Neural progenitor cell (in vitro differentiated cells): Measurements from ENCODE around the gene VAV2. TPM values are rescaled to one million over a fixed set of nuclear protein-coding genes. Genes with fewer than 3 reads are reported as not detected.

Experiments used
- DNase-seq: peaks from one replicate; pipeline ENCODE4 v3.0.0-alpha.2; 2016; ENCODE audit warnings: low spot score
- H2AFZ ChIP-seq: fragments of 200-600 bp; sonication (generic); replicated peaks from 2 replicates; pipeline ENCODE4 v1.6.1; 2016; ENCODE audit warnings: antibody characterized with exemption
- H3F3A ChIP-seq: fragments of 200-600 bp; sonication (generic); 2 replicates; pipeline ENCODE4 v1.6.1; 2016; ENCODE audit warnings: antibody characterized with exemption, low read depth
- H3K27ac ChIP-seq: fragments of 200-600 bp; sonication (generic); 2 replicates; pipeline ENCODE4 v1.5.1; 2016; ENCODE audit warnings: mild to moderate bottlenecking
- H3K27me3 ChIP-seq: fragments of 200-600 bp; sonication (generic); 2 replicates; pipeline ENCODE4 v1.6.1; 2016; ENCODE audit warnings: mild to moderate bottlenecking, moderate library complexity
- H3K36me3 ChIP-seq: fragments of 200-600 bp; sonication (generic); 2 replicates; pipeline ENCODE4 v1.5.1; 2016
- H3K4me1 ChIP-seq: fragments of 200-600 bp; sonication (generic); 2 replicates; pipeline ENCODE4 v1.6.1; 2016; ENCODE audit warnings: mixed run types
- H3K4me2 ChIP-seq: fragments of 200-600 bp; sonication (generic); 2 replicates; pipeline ENCODE4 v1.6.1; 2016
- H3K4me3 ChIP-seq: fragments of 200-600 bp; sonication (generic); 2 replicates; pipeline ENCODE4 v1.5.1; 2016
- H3K79me2 ChIP-seq: fragments of 200-600 bp; sonication (generic); 2 replicates; pipeline ENCODE4 v1.6.1; 2016; ENCODE audit warnings: low read depth
- H3K9ac ChIP-seq: fragments of 200-600 bp; sonication (generic); 2 replicates; pipeline ENCODE4 v1.6.1; 2016
- H3K9me3 ChIP-seq: fragments of 200-600 bp; sonication (generic); 2 replicates; pipeline ENCODE4 v1.5.1; 2016; ENCODE audit warnings: low read depth
- H4K20me1 ChIP-seq: fragments of 200-600 bp; sonication (generic); 2 replicates; pipeline ENCODE4 v1.6.1; 2016; ENCODE audit warnings: low read depth
- H3K27ac Mint-ChIP-seq: 3 replicates; pipeline ENCODE4 v1.8.0; 2021; ENCODE audit warnings: mixed read lengths
- H3K27me3 Mint-ChIP-seq: 2 replicates; pipeline ENCODE4 v1.8.0; 2022; ENCODE audit warnings: low read depth, mild to moderate bottlenecking, inconsistent platforms, moderate library complexity, mixed read lengths; ENCODE audit not compliant: insufficient read depth
- H3K36me3 Mint-ChIP-seq: 3 replicates; pipeline ENCODE4 v1.8.0; 2021; ENCODE audit warnings: mixed read lengths
- H3K4me1 Mint-ChIP-seq: 3 replicates; pipeline ENCODE4 v1.8.0; 2021; ENCODE audit warnings: mixed read lengths
- H3K4me3 Mint-ChIP-seq: 3 replicates; pipeline ENCODE4 v1.8.0; 2021; ENCODE audit warnings: mild to moderate bottlenecking, moderate library complexity, mixed read lengths
- H3K9me3 Mint-ChIP-seq: 3 replicates; pipeline ENCODE4 v1.8.0; 2020; ENCODE audit warnings: mixed read lengths
- CTCF ChIP-seq: fragments of 200-600 bp; sonication (generic); IDR thresholded peaks from 2 replicates; pipeline ENCODE4 v1.5.1; 2017; ENCODE audit warnings: antibody characterized with exemption, mild to moderate bottlenecking
- EZH2 ChIP-seq: fragments of 200-600 bp; sonication (generic); IDR thresholded peaks from 2 replicates; pipeline ENCODE4 v1.6.1; 2017; ENCODE audit warnings: antibody characterized with exemption, mild to moderate bottlenecking, moderate library complexity
- EZH2phosphoT487 ChIP-seq: fragments of 200-600 bp; sonication (generic); IDR thresholded peaks from 2 replicates; pipeline ENCODE4 v1.6.1; 2017; ENCODE audit warnings: antibody characterized with exemption
- total RNA-seq: library from RNA; depleted of rRNA; stranded (reverse); fragments of >200 nt; gene quantifications from 2 replicates; pipeline ENCODE4 v1.2.3, GENCODE V29; 2015; ENCODE audit warnings: low replicate concordance

Gene VAV2
- total RNA-seq, 1 donor from 2014 or later, result 12.9 TPM

GRCh38 chr9:133813749-133814585 lies 178.2 kb downstream of the VAV2 start:
- Histone ChIP-seq H3K27me3 (no peaks in the 10 kb centered on the region), H3K4me2 (no peak overlapping the region), H3K36me3 (no peaks in the 10 kb centered on the region), H4K20me1 (peaks cover 20% of the 10 kb centered on the region), H2AFZ (no peak overlapping the region), H3K4me3 (no peak overlapping the region), H3F3A (no peaks in the 10 kb centered on the region), H3K27ac (no peak overlapping the region), H3K9me3 (no peaks in the 10 kb centered on the region), H3K4me1 (no peaks in the 10 kb centered on the region), H3K9ac (no peak overlapping the region), H3K79me2 (no peaks in the 10 kb centered on the region)
- H3K4me3 Mint-ChIP-seq, result no peak overlapping the region
- H3K9me3 Mint-ChIP-seq, result no peaks in the 10 kb centered on the region
- H3K27ac Mint-ChIP-seq, result peak overlapping the region; percentile 46
- H3K27me3 Mint-ChIP-seq, result no peaks in the 10 kb centered on the region
- peaks cover 9% of the 10 kb centered on the region for H3K36me3 Mint-ChIP-seq
- DNase-seq, result no peak
- H3K4me1 Mint-ChIP-seq, result peaks cover 7% of the 10 kb centered on the region
- TF ChIP-seq EZH2phosphoT487 (no peak), EZH2 (no peak), CTCF (no peak)

GRCh38 chr9:133812941-133813748 lies 179.0 kb downstream of the VAV2 start:
- peaks cover 4% of the 10 kb centered on the region for H3K36me3 Mint-ChIP-seq
- H3K4me3 Mint-ChIP-seq, result no peak overlapping the region
- peaks cover 3% of the 10 kb centered on the region for H3K4me1 Mint-ChIP-seq
- Histone ChIP-seq H3K27me3 (no peaks in the 10 kb centered on the region), H3K4me2 (no peak overlapping the region), H3K79me2 (no peaks in the 10 kb centered on the region), H4K20me1 (peaks cover 20% of the 10 kb centered on the region), H3K9ac (no peak overlapping the region), H3K4me3 (no peak overlapping the region), H3K36me3 (no peaks in the 10 kb centered on the region), H3F3A (no peaks in the 10 kb centered on the region), H3K27ac (no peak overlapping the region), H3K4me1 (no peaks in the 10 kb centered on the region), H3K9me3 (no peaks in the 10 kb centered on the region), H2AFZ (no peak overlapping the region)
- no peak overlapping the region for H3K27ac Mint-ChIP-seq
- no peaks in the 10 kb centered on the region for H3K9me3 Mint-ChIP-seq
- no peak for DNase-seq
- no peaks in the 10 kb centered on the region for H3K27me3 Mint-ChIP-seq
- TF ChIP-seq CTCF (no peak), EZH2 (no peak), EZH2phosphoT487 (no peak)

- no peaks in the 10 kb centered on the region for H3K27me3 ChIP-seq
- H3K36me3 Mint-ChIP-seq, result no peaks in the 10 kb centered on the region
- H3K27ac ChIP-seq, result no peak overlapping the region
- no peak overlapping the region for H2AFZ ChIP-seq
- no peaks in the 10 kb centered on the region for H3K9me3 Mint-ChIP-seq
- no peaks in the 10 kb centered on the region for H3K27me3 Mint-ChIP-seq
- H3K4me2 ChIP-seq, result no peak overlapping the region
- no peak overlapping the region for H3K4me3 Mint-ChIP-seq
- no peaks in the 10 kb centered on the region for H3K9me3 ChIP-seq
- DNase-seq, result no peak
- H3F3A ChIP-seq, result no peaks in the 10 kb centered on the region
- H3K27ac Mint-ChIP-seq, result no peak overlapping the region
- TF ChIP-seq EZH2 (no peak), EZH2phosphoT487 (no peak), CTCF (no peak)
- no peaks in the 10 kb centered on the region for H3K36me3 ChIP-seq
- no peaks in the 10 kb centered on the region for H3K4me1 ChIP-seq
- peaks cover 20% of the 10 kb centered on the region for H4K20me1 ChIP-seq
- no peak overlapping the region for H3K4me3 ChIP-seq
- H3K4me1 Mint-ChIP-seq, result no peaks in the 10 kb centered on the region
- no peak overlapping the region for H3K9ac ChIP-seq
- no peaks in the 10 kb centered on the region for H3K79me2 ChIP-seq
Observed at GRCh38 chr9:133812077-133812868, 179.9 kb downstream of the VAV2 start.
